ENCODE measurements around the gene KRTAP3-2.

- TF ChIP-seq CTCF (IDR thresholded peaks at IDR 0.05; ENCODE audit: poor library complexity, severe bottlenecking) (no peak), POLR2AphosphoS5 (IDR thresholded peaks at IDR 0.05) (no peak), EZH2 (IDR thresholded peaks at IDR 0.05; ENCODE audit: borderline replicate concordance, insufficient read depth, low read length, poor library complexity, severe bottlenecking) (no peak), EP300 (conservative IDR thresholded peaks at IDR 0.05; ENCODE audit: poor library complexity, severe bottlenecking) (no peak)
Observed at GRCh38 chr17:40992666-40993065, 7.0 kb downstream of the KRTAP3-2 start.
